GM21367 (cell line): ENCODE data around the gene PSAP.

Source experiments
- ATAC-seq: cut with Tn5 transposase; IDR thresholded peaks from one replicate; pipeline ENCODE4 v1.9.1; 2021; ENCODE audit not compliant: unreplicated experiment

PSAP gene

GRCh38 chr10:71811351-71811750 is 39.7 kb downstream of the PSAP start:
- no peak for ATAC-seq

- no peak for ATAC-seq
Observed at GRCh38 chr10:71810048-71810750, 40.9 kb downstream of the PSAP start.

- no peak for ATAC-seq
Observed at GRCh38 chr10:71809628-71810027, 41.4 kb downstream of the PSAP start.

- ATAC-seq: no peak
Observed at GRCh38 chr10:71807557-71808510, 43.2 kb downstream of the PSAP start.

- ATAC-seq: no peak
Observed at GRCh38 chr10:71806704-71807556, 44.1 kb downstream of the PSAP start.

GRCh38 chr10:71805776-71806703 is 45.0 kb downstream of the PSAP start:
- no peak for ATAC-seq

- ATAC-seq: no peak
Observed at GRCh38 chr10:71804077-71804476, 47.0 kb downstream of the PSAP start.

- no peak for ATAC-seq
Observed at GRCh38 chr10:71802715-71803488, 48.1 kb downstream of the PSAP start.

- no peak for ATAC-seq
Observed at GRCh38 chr10:71802235-71802634, 48.8 kb downstream of the PSAP start.

- peak; percentile 72 for ATAC-seq
Observed at GRCh38 chr10:71801361-71801760, 49.7 kb downstream of the PSAP start.

GRCh38 chr10:71799608-71800453 is 51.2 kb downstream of the PSAP start:
- ATAC-seq: no peak

GRCh38 chr10:71799112-71799511 is 51.9 kb downstream of the PSAP start:
- no peak for ATAC-seq

- ATAC-seq: no peak
Observed at GRCh38 chr10:71798308-71798624, 52.8 kb downstream of the PSAP start.

- no peak for ATAC-seq
Observed at GRCh38 chr10:71797533-71798307, 53.3 kb downstream of the PSAP start.

- no peak for ATAC-seq
Observed at GRCh38 chr10:71796749-71797405, 54.2 kb downstream of the PSAP start.

- no peak for ATAC-seq
Observed at GRCh38 chr10:71795248-71795647, 55.8 kb downstream of the PSAP start.

GRCh38 chr10:71790749-71791440 is 60.2 kb downstream of the PSAP start:
- no peak for ATAC-seq
